Lung (tissue), 12 donors: Measurements from ENCODE around the gene KIFC1. TPM values are rescaled to one million over a fixed set of nuclear protein-coding genes. Genes with fewer than 3 reads are reported as not detected.

Experiments
- ATAC-seq: fragments of 200-7000 bp; cut with Tn5 transposase; one replicate; pipeline ENCODE4 v1.9.1; 2020; ENCODE audit warnings: moderate number of reproducible peaks; ENCODE audit not compliant: insufficient read depth, low FRiP score
- DNase-seq, 3 donors: peaks; one replicate each; pipeline ENCODE4 v3.0.0-alpha.2; 2013 to 2017
- H3K27ac ChIP-seq, 2 donors: one replicate each; pipeline ENCODE4 v1.5.1; 2013; ENCODE audit warnings: mild to moderate bottlenecking in 2 of 2, moderate library complexity in 2 of 2, control low read depth in 1 of 2, inconsistent platforms in 1 of 2, low read depth in 1 of 2, low read length in 1 of 2
- H3K27me3 ChIP-seq, 3 donors: one replicate each; pipeline ENCODE4 v1.5.1; 2013; ENCODE audit warnings: low read length in 2 of 3; ENCODE audit not compliant: control insufficient read depth in 3 of 3, insufficient read depth in 3 of 3
- H3K36me3 ChIP-seq, 4 donors: one replicate each; pipeline ENCODE4 v1.5.1; 2013; ENCODE audit warnings: low read length in 4 of 4, mild to moderate bottlenecking in 1 of 4, moderate library complexity in 1 of 4; ENCODE audit not compliant: control insufficient read depth in 4 of 4, insufficient read depth in 4 of 4
- H3K4me1 ChIP-seq, 5 donors: one replicate each; pipeline ENCODE4 v1.5.1; 2013; ENCODE audit warnings: low read length in 5 of 5, mild to moderate bottlenecking in 2 of 5, moderate library complexity in 1 of 5; ENCODE audit not compliant: control insufficient read depth in 5 of 5, insufficient read depth in 5 of 5
- H3K4me3 ChIP-seq: one replicate; pipeline ENCODE4 v1.5.1; 2013; ENCODE audit warnings: mild to moderate bottlenecking, control low read depth, moderate library complexity
- H3K9ac ChIP-seq, 2 donors: one replicate each; pipeline ENCODE4 v1.5.1; 2013; ENCODE audit warnings: low read length in 2 of 2, control low read depth in 1 of 2; ENCODE audit not compliant: insufficient read depth in 1 of 2
- H3K9me3 ChIP-seq, 4 donors: one replicate each; pipeline ENCODE4 v1.5.1; 2013; ENCODE audit warnings: low read length in 3 of 4, mild to moderate bottlenecking in 1 of 4, moderate library complexity in 1 of 4; ENCODE audit not compliant: control insufficient read depth in 4 of 4, insufficient read depth in 3 of 4
- WGBS, 2 donors: extraction: QIAGEN DNeasy Blood & Tissue Kit; methylation state at CpG; one replicate each; pipeline ENCODE4 v1.1.7; 2013; 5-methylcytosine and 5-hydroxymethylcytosine counted together
- polyA plus RNA-seq, 2 donors: library from polyadenylated mRNA; stranded (reverse); fragments of 200-250 nt; gene quantifications; one replicate each; pipeline ENCODE4 v1.2.1, GENCODE V29; 2013
- total RNA-seq, 2 donors: library from RNA; depleted of rRNA in 1 of 2; stranded (reverse); fragments of >200 nt in 1 of 2; gene quantifications; one replicate each; pipeline ENCODE4 v1.2.1, GENCODE V29; 2014 to 2021
- TF ChIP-seq, protein P1 (sequence below): IDR thresholded peaks from 2 replicates; pipeline ENCODE4 v1.5.1; 2012; ENCODE audit warnings: mild to moderate bottlenecking; ENCODE audit errors: control extremely low read depth, extremely low read depth
- donor health status: control.
- donor health status: control.
- donor health status: Bipolar disorder and iron deficiency.
- donor health status: healthy.
- donor health status: DM: yes; HTN: yes; CAD: no.

The KIFC1 gene
- total and polyA plus RNA-seq, 4 donors = 2.1 to 4.4 (median 2.6) TPM

- WGBS, 2 donors = 100% methylated on average over 1 of the region's 1 CpG
- TF ChIP-seq, protein P1, sequence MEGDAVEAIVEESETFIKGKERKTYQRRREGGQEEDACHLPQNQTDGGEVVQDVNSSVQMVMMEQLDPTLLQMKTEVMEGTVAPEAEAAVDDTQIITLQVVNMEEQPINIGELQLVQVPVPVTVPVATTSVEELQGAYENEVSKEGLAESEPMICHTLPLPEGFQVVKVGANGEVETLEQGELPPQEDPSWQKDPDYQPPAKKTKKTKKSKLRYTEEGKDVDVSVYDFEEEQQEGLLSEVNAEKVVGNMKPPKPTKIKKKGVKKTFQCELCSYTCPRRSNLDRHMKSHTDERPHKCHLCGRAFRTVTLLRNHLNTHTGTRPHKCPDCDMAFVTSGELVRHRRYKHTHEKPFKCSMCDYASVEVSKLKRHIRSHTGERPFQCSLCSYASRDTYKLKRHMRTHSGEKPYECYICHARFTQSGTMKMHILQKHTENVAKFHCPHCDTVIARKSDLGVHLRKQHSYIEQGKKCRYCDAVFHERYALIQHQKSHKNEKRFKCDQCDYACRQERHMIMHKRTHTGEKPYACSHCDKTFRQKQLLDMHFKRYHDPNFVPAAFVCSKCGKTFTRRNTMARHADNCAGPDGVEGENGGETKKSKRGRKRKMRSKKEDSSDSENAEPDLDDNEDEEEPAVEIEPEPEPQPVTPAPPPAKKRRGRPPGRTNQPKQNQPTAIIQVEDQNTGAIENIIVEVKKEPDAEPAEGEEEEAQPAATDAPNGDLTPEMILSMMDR = no peak
- ATAC-seq (no peak), DNase-seq (no peak)
- H3K4me3 ChIP-seq = no peak overlapping the region
- no peak overlapping the region for H3K27ac ChIP-seq
- H3K9ac ChIP-seq = no peak overlapping the region
- peaks cover 3 to 22% (median 20%) of the 10 kb centered on the region in 4 donors for H3K36me3 ChIP-seq
- peaks cover 4 to 41% (median 17%) of the 10 kb centered on the region in 5 donors for H3K4me1 ChIP-seq
- H3K27me3 ChIP-seq = no peaks in the 10 kb centered on the region
- H3K9me3 ChIP-seq = no peaks in the 10 kb centered on the region
Measured at GRCh38 chr6:33433001-33433543, 41.4 kb downstream of the KIFC1 start.

DNA sequence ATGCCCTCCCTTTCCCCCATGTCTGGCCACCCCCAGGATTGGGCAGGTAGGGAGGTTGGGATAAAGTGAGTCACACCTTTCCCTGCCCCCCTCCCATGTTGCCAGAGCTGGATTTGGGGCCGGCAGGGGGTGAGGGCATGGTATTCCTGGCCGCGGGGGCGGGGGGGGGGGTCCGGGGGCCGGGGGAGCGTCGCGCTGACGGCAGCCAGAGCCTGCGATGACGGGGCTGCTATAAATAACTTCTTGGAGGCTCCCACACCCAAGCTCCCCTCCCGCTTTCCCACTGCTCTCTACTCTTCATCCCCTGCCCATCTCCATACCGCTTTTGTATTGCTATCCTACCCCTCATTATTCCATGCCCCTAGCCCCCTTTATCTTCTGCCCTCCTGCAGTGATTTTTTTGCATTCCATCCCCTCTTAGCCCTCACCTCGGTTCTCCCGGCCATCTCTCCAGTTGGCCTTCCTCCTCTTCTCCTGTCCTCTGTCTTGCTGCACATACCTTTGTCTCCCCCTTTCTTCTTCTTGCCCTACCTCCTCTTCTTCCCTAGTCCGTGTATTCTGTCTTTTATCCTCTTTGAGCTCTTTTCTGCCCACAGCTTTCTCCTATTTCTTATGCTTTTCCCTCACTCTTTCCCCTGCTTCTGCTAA, 42.0 kb downstream of the KIFC1 start:
- no peak overlapping the region for H3K4me3 ChIP-seq
- H3K27ac ChIP-seq = no peak overlapping the region
- peaks cover 4 to 36% (median 12%) of the 10 kb centered on the region in 5 donors for H3K4me1 ChIP-seq
- DNase-seq (peak in 2 of 3 donors; percentile 13 to 53), ATAC-seq (no peak)
- H3K9me3 ChIP-seq = no peaks in the 10 kb centered on the region
- peaks cover 3 to 26% (median 25%) of the 10 kb centered on the region in 4 donors for H3K36me3 ChIP-seq
- TF ChIP-seq, protein P1 = no peak
- H3K9ac ChIP-seq = no peak overlapping the region
- H3K27me3 ChIP-seq = no peaks in the 10 kb centered on the region
- 32 to 41% methylated on average over 13 to 16 of the region's 17 CpGs for WGBS, 2 donors

- Histone ChIP-seq H3K4me3 (no peak overlapping the region), H3K4me1 (peaks cover 4 to 25% (median 7%) of the 10 kb centered on the region in 5 donors), H3K9me3 (no peaks in the 10 kb centered on the region), H3K9ac (no peak overlapping the region), H3K36me3 (peaks cover 3 to 27% (median 26%) of the 10 kb centered on the region in 4 donors), H3K27ac (no peak overlapping the region), H3K27me3 (no peaks in the 10 kb centered on the region)
- no peak for DNase-seq
- ATAC-seq = no peak
- TF ChIP-seq, protein P1 = no peak
- WGBS, 2 donors = 87 to 91% methylated on average over 4 of the region's 4 CpGs
Measured at GRCh38 chr6:33434961-33435360, 43.3 kb downstream of the KIFC1 start.
